GM12878 (cell line): Measurements from ENCODE around the gene DCUN1D4. TPM values are rescaled to one million over a fixed set of nuclear protein-coding genes. Genes with fewer than 3 reads are reported as not detected.

Source experiments
- ATAC-seq: fragments of 200-7000 bp; cut with Tn5 transposase; 3 replicates; pipeline ENCODE4 v1.9.1; 2020; ENCODE audit warnings: mild to moderate bottlenecking, moderate library complexity
- BruUV-seq: library from RNA; stranded (reverse); fragments of 400-500 nt; replicated peaks from 2 replicates; lab custom pipeline; 2021; lab: Mats Ljungman, UMichigan
- CTCF ChIA-PET: fragments of 300-600 bp; sonication (Branson Sonifier 250); formaldehyde crosslinking; extraction: SDS; loops from one replicate; lab custom pipeline; 2021; ENCODE audit warnings: inconsistent platforms; lab: Yijun Ruan, JAX
- POLR2A ChIA-PET: fragments of 350-600 bp; formaldehyde crosslinking; extraction: SDS; loops from one replicate; lab custom pipeline; 2021; ENCODE audit warnings: inconsistent platforms; lab: Charles Lee
- RAD21 ChIA-PET: fragments of 300-600 bp; sonication (Branson Sonifier 250); formaldehyde crosslinking; loops from one replicate; lab custom pipeline; 2023; ENCODE audit warnings: antibody characterized with exemption; ENCODE audit not compliant: unreplicated experiment; lab: Charles Lee
- SMC1A ChIA-PET: fragments of 300-600 bp; sonication (Branson Sonifier 250); formaldehyde crosslinking; loops from one replicate; lab custom pipeline; 2023; ENCODE audit not compliant: unreplicated experiment, uncharacterized antibody; lab: Charles Lee
- DNase-seq: peaks from one replicate; pipeline ENCODE4 v3.0.0-alpha.2; 2011; ENCODE audit warnings: low read depth, low spot score
- FAIRE-seq: peaks from 3 replicates; lab custom pipeline; 2011; peaks lifted over from hg19 to GRCh38; lab: Jason Lieb, UNC
- H2AFZ ChIP-seq: 2 replicates; pipeline ENCODE4 v1.6.0; 2011; ENCODE audit warnings: low read depth, low read length, control low read depth; ENCODE audit not compliant: control insufficient read depth
- H3K27ac ChIP-seq: 2 replicates; pipeline ENCODE4 v1.5.1; 2011; ENCODE audit warnings: control low read depth; ENCODE audit not compliant: control insufficient read depth, insufficient read depth
- H3K27me3 ChIP-seq, 2 experiments: replicated peaks in 1 of 2; 2 replicates each; pipeline versions ENCODE4 v1.6.0 to v1.6.1; 2011; ENCODE audit warnings: low read length in 1 of 2; ENCODE audit not compliant: control insufficient read depth in 2 of 2, insufficient read depth in 2 of 2
- H3K36me3 ChIP-seq, 2 experiments: 2 replicates each; pipeline ENCODE4 v1.5.1; 2011; ENCODE audit warnings: low read length in 1 of 2; ENCODE audit not compliant: control insufficient read depth in 2 of 2, insufficient read depth in 2 of 2
- H3K4me1 ChIP-seq: 2 replicates; pipeline ENCODE4 v1.6.1; 2011; ENCODE audit warnings: mild to moderate bottlenecking, low read length, moderate library complexity, mixed read lengths; ENCODE audit not compliant: control insufficient read depth, insufficient read depth
- H3K4me2 ChIP-seq: 2 replicates; pipeline ENCODE4 v1.6.0; 2011; ENCODE audit warnings: control low read depth; ENCODE audit not compliant: control insufficient read depth, insufficient read depth
- H3K4me3 ChIP-seq: fragments of 200-600 bp; sonication (generic); 2 replicates; pipeline ENCODE4 v1.5.1; 2016
- H3K79me2 ChIP-seq: 2 replicates; pipeline ENCODE4 v1.6.0; 2011; ENCODE audit warnings: low read length; ENCODE audit not compliant: control insufficient read depth, insufficient read depth
- H3K9ac ChIP-seq: 2 replicates; pipeline ENCODE4 v1.8.0; 2011; ENCODE audit warnings: low read length, control low read depth, mixed read lengths; ENCODE audit not compliant: control insufficient read depth, insufficient read depth
- H3K9me3 ChIP-seq: replicated peaks from 3 replicates; pipeline ENCODE4 v1.5.1; 2011; ENCODE audit warnings: mild to moderate bottlenecking, low read length; ENCODE audit not compliant: control insufficient read depth, insufficient read depth
- H4K20me1 ChIP-seq: 2 replicates; pipeline ENCODE4 v1.6.0; 2011; ENCODE audit not compliant: control insufficient read depth, insufficient read depth
- GATAD2B ChIP-seq: fragments of 450-650 bp; conservative IDR thresholded peaks from 2 replicates; pipeline ENCODE4 v1.6.1; 2017; ENCODE audit warnings: low read depth, mild to moderate bottlenecking, moderate library complexity
- HCFC1 ChIP-seq: fragments of 150-350 bp; IDR thresholded peaks from 2 replicates; pipeline ENCODE4 v1.6.1; 2014; ENCODE audit warnings: low read length
- KLF5 ChIP-seq: fragments of 450-650 bp; IDR thresholded peaks from 2 replicates; pipeline ENCODE4 v1.6.1; 2014; ENCODE audit warnings: mild to moderate bottlenecking; ENCODE audit not compliant: partially characterized antibody
- MEF2B ChIP-seq: fragments of 450-650 bp; IDR thresholded peaks from 2 replicates; pipeline ENCODE4 v1.6.1; 2018; ENCODE audit warnings: mild to moderate bottlenecking, moderate library complexity; ENCODE audit not compliant: partially characterized antibody, poor library complexity, severe bottlenecking
- MYC ChIP-seq: IDR thresholded peaks from 2 replicates; pipeline ENCODE4 v1.6.1; 2011; ENCODE audit warnings: mild to moderate bottlenecking, low read length, moderate library complexity, inconsistent platforms; ENCODE audit not compliant: insufficient read depth, insufficient replicate concordance, insufficient read length, severe bottlenecking
- NBN ChIP-seq: fragments of 450-650 bp; IDR thresholded peaks from 2 replicates; pipeline ENCODE4 v1.6.1; 2016
- NFYB ChIP-seq: IDR thresholded peaks from 2 replicates; pipeline ENCODE4 v1.6.1; 2011; ENCODE audit warnings: low read depth, mild to moderate bottlenecking, low read length, improper control_type of control experiment, moderate library complexity; ENCODE audit not compliant: insufficient read depth
- POLR2AphosphoS5 ChIP-seq: IDR thresholded peaks from 2 replicates; pipeline ENCODE4 v1.6.1; 2011; ENCODE audit warnings: mild to moderate bottlenecking, low read length, inconsistent platforms
- SIN3A ChIP-seq: IDR thresholded peaks from 2 replicates; pipeline ENCODE4 v1.6.1; 2012; ENCODE audit warnings: low read depth, low read length, improper control_type of control experiment
- ZZZ3 ChIP-seq: IDR thresholded peaks from 2 replicates; pipeline ENCODE4 v1.6.1; 2011; ENCODE audit warnings: low read depth; ENCODE audit not compliant: control insufficient read depth, insufficient read length
- WGBS: methylation state at CpG from one replicate; pipeline ENCODE4 v1.1.6; 2016; ENCODE audit warnings: low lambda C conversion rate; ENCODE audit not compliant: insufficient replicate concordance, insufficient coverage; ENCODE audit errors: missing lambda C conversion rate; 5-methylcytosine and 5-hydroxymethylcytosine counted together
- in situ Hi-C: fragments of 300-500 bp; cut with MboI; formaldehyde crosslinking; loops from 9 replicates; pipeline ENCODE4 v1.14.3; 2018; ENCODE audit warnings: mixed read lengths
- intact Hi-C: fragments of 100-400 bp; cut with micrococcal nuclease; formaldehyde crosslinking; loops from one replicate; pipeline ENCODE4 v1.14.2; 2022; ENCODE audit not compliant: unreplicated experiment
- polyA plus RNA-seq, 11 experiments: library from polyadenylated mRNA; depleted of rRNA in 4 of 11; unstranded in 6 of 11; stranded (reverse) in 5 of 11; fragments of >200 nt; fragmentation: Nextera tagmentation in 4 of 11; fragmentation: Illumina TruSeq in 1 of 11; extraction: Ambion mirVana in 4 of 11; extraction: Trizol in 1 of 11; gene quantifications; 1 replicate in 1 of 11; 2 replicates in 10 of 11; pipeline versions ENCODE4 v1.2.1 to v1.2.3, GENCODE V29; 2011 to 2016; ENCODE audit warnings: inconsistent platforms in 2 of 11, missing spikeins in 2 of 11, low read depth in 1 of 11
- total RNA-seq, 4 experiments: library from RNA; depleted of rRNA in 3 of 4; stranded (reverse); fragments of >200 nt in 3 of 4; fragmentation: Illumina TruSeq in 1 of 4; extraction: Trizol in 1 of 4; gene quantifications; 2 replicates each; pipeline versions ENCODE4 v1.2.1 to v1.2.3, GENCODE V29; 2013 to 2021
- TF ChIP-seq, protein P1 (sequence below): fragments of 450-650 bp; IDR thresholded peaks from 2 replicates; pipeline ENCODE4 v1.6.1; 2017; ENCODE audit warnings: antibody characterized with exemption, mild to moderate bottlenecking, moderate library complexity

Gene DCUN1D4
- total and polyA plus RNA-seq, 10 of the 15 experiments (the other 5 are each of a cell fraction or from before 2014, with no cell fraction given), result 7.1 to 62.6 (median 16.8) TPM

DNA sequence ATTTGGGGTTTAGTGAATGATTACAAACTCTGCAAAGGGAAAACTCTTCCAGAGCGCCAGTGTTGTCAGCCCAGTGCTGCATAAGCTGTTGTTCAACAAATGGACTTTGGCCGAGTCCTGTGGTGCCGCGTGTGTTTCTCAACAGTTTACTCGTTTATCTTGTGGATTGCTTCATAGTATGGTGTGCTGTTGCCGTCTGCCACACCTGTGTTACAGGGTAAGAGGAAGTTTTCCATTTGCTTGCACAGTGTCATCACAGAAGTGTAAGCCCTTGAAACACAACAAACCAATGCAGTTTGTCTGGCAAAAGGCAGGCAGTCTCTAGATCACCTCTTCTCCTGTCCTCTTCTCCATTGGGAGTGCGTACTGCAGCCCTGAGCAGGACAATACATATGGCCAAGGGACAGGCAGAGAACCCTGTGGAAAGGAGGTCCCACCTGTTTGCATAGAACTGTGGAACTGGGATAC is 66.3 kb downstream of the DCUN1D4 start:
- no peak overlapping the region for H3K9ac ChIP-seq
- TF ChIP-seq MYC (no peak), ZZZ3 (no peak), GATAD2B (no peak), NFYB (no peak), MEF2B (no peak), KLF5 (no peak), SIN3A (no peak), HCFC1 (no peak), NBN (no peak), POLR2AphosphoS5 (no peak)
- TF ChIP-seq, protein P1, sequence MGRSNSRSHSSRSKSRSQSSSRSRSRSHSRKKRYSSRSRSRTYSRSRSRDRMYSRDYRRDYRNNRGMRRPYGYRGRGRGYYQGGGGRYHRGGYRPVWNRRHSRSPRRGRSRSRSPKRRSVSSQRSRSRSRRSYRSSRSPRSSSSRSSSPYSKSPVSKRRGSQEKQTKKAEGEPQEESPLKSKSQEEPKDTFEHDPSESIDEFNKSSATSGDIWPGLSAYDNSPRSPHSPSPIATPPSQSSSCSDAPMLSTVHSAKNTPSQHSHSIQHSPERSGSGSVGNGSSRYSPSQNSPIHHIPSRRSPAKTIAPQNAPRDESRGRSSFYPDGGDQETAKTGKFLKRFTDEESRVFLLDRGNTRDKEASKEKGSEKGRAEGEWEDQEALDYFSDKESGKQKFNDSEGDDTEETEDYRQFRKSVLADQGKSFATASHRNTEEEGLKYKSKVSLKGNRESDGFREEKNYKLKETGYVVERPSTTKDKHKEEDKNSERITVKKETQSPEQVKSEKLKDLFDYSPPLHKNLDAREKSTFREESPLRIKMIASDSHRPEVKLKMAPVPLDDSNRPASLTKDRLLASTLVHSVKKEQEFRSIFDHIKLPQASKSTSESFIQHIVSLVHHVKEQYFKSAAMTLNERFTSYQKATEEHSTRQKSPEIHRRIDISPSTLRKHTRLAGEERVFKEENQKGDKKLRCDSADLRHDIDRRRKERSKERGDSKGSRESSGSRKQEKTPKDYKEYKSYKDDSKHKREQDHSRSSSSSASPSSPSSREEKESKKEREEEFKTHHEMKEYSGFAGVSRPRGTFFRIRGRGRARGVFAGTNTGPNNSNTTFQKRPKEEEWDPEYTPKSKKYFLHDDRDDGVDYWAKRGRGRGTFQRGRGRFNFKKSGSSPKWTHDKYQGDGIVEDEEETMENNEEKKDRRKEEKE, result no peak
- TF ChIP-seq, all 136 proteins: peak for 0
- FAIRE-seq, result no peak
- Histone ChIP-seq H3K4me2 (no peak overlapping the region), H3K27me3 (no peaks in the 10 kb centered on the region), H4K20me1 (no peaks in the 10 kb centered on the region), H3K27ac (no peak overlapping the region), H3K79me2 (no peaks in the 10 kb centered on the region), H2AFZ (no peak overlapping the region), H3K4me3 (no peak overlapping the region), H3K9me3 (no peaks in the 10 kb centered on the region), H3K4me1 (peaks cover 16% of the 10 kb centered on the region), H3K36me3 (peaks cover 2 to 13% of the 10 kb centered on the region in 2 experiments)
- intact Hi-C loops (loop anchor here (5.0 kb wide), 1 partner anchor 67 kb away; the partner anchor contains the start of gene DCUN1D4), in situ Hi-C loops (no loop called here)
- POLR2A ChIA-PET, result no interaction called here
- WGBS, result 98% methylated on average over 7 of the region's 7 CpGs
- no peak for ATAC-seq
- RAD21 ChIA-PET, result no interaction called here
- DNase-seq, result no peak
- no TSS peak for BruUV-seq
- CTCF ChIA-PET, result interaction anchor here (2.0 kb wide), 1 partner anchor 13 kb away, joined by 10 read pairs; no protein-coding TSS in a partner anchor
- SMC1A ChIA-PET, result no interaction called here
